ENCODE data around the gene SFMBT2. TPM values are rescaled to one million over a fixed set of nuclear protein-coding genes. Genes with fewer than 3 reads are reported as not detected.

Gene SFMBT2
- total RNA-seq, 1 experiment from 2014 or later = not detected

- H3K9me3 ChIP-seq = peaks cover 6% of the 10 kb centered on the region; the same call in 1 of the 2 replicates
- no peak for DNase-seq
- Mint-ChIP-seq H3K36me3 (ENCODE audit: insufficient read depth, unreplicated experiment) (no peaks in the 10 kb centered on the region), H3K27ac (ENCODE audit: unreplicated experiment) (no peak overlapping the region), H3K9me3 (ENCODE audit: unreplicated experiment) (peaks cover 16% of the 10 kb centered on the region), H3K4me1 (ENCODE audit: low read depth, unreplicated experiment) (no peaks in the 10 kb centered on the region), H3K4me3 (ENCODE audit: unreplicated experiment) (no peak overlapping the region), H3K27me3 (ENCODE audit: insufficient read depth, unreplicated experiment) (peaks cover 10% of the 10 kb centered on the region)
- no TSS peak for BruUV-seq (replicated peaks)
- H3K36me3 ChIP-seq (ENCODE audit: control insufficient read depth, insufficient read depth, low read length) = no peaks in the 10 kb centered on the region
- intact Hi-C loops (cut with micrococcal nuclease; ENCODE audit: unreplicated experiment) = no loop called here
- no peaks in the 10 kb centered on the region for H3K27me3 ChIP-seq (replicated peaks; ENCODE audit: control insufficient read depth, insufficient read depth, low read length)
- no peaks in the 10 kb centered on the region for H3K4me1 ChIP-seq
- TF ChIP-seq, protein P1, sequence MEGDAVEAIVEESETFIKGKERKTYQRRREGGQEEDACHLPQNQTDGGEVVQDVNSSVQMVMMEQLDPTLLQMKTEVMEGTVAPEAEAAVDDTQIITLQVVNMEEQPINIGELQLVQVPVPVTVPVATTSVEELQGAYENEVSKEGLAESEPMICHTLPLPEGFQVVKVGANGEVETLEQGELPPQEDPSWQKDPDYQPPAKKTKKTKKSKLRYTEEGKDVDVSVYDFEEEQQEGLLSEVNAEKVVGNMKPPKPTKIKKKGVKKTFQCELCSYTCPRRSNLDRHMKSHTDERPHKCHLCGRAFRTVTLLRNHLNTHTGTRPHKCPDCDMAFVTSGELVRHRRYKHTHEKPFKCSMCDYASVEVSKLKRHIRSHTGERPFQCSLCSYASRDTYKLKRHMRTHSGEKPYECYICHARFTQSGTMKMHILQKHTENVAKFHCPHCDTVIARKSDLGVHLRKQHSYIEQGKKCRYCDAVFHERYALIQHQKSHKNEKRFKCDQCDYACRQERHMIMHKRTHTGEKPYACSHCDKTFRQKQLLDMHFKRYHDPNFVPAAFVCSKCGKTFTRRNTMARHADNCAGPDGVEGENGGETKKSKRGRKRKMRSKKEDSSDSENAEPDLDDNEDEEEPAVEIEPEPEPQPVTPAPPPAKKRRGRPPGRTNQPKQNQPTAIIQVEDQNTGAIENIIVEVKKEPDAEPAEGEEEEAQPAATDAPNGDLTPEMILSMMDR (IDR thresholded peaks at IDR 0.05; ENCODE audit: insufficient read depth in 1 of 2, low read depth in 1 of 2, low read length in 1 of 2, severe bottlenecking in 1 of 2, unreplicated experiment in 1 of 2) = no peak
- H3K4me3 ChIP-seq (ENCODE audit: low read depth, low read length) = no peak overlapping the region
- POLR2A ChIA-PET = no interaction called here
- CTCF ChIA-PET = no interaction called here
Measured at GRCh38 chr10:7302930-7303557, 107.8 kb downstream of the SFMBT2 start.

- H3K27me3 ChIP-seq (replicated peaks; ENCODE audit: control insufficient read depth, insufficient read depth, low read length) = no peaks in the 10 kb centered on the region
- intact Hi-C loops (cut with micrococcal nuclease; ENCODE audit: unreplicated experiment) = no loop called here
- BruUV-seq (replicated peaks) = no TSS peak
- ChIA-PET CTCF (no interaction called here), POLR2A (no interaction called here)
- Mint-ChIP-seq H3K27ac (ENCODE audit: unreplicated experiment) (no peak overlapping the region), H3K4me3 (ENCODE audit: unreplicated experiment) (no peak overlapping the region), H3K27me3 (ENCODE audit: insufficient read depth, unreplicated experiment) (peaks cover 10% of the 10 kb centered on the region), H3K4me1 (ENCODE audit: low read depth, unreplicated experiment) (no peaks in the 10 kb centered on the region), H3K36me3 (ENCODE audit: insufficient read depth, unreplicated experiment) (no peaks in the 10 kb centered on the region), H3K9me3 (ENCODE audit: unreplicated experiment) (peaks cover 14% of the 10 kb centered on the region)
- TF ChIP-seq, protein P1 (IDR thresholded peaks at IDR 0.05; ENCODE audit: insufficient read depth in 1 of 2, low read depth in 1 of 2, low read length in 1 of 2, severe bottlenecking in 1 of 2, unreplicated experiment in 1 of 2) = no peak
- H3K4me1 ChIP-seq = no peaks in the 10 kb centered on the region
- no peaks in the 10 kb centered on the region for H3K36me3 ChIP-seq (ENCODE audit: control insufficient read depth, insufficient read depth, low read length)
- no peak overlapping the region for H3K4me3 ChIP-seq (ENCODE audit: low read depth, low read length)
- no peak for DNase-seq
- H3K9me3 ChIP-seq = peaks cover 6% of the 10 kb centered on the region; the same call in 1 of the 2 replicates
Measured at GRCh38 chr10:7302392-7302906, 108.4 kb downstream of the SFMBT2 start.

GRCh38 chr10:7301006-7301778 is 109.6 kb downstream of the SFMBT2 start:
- intact Hi-C loops (cut with micrococcal nuclease; ENCODE audit: unreplicated experiment) = no loop called here
- no peak overlapping the region for H3K4me3 ChIP-seq (ENCODE audit: low read depth, low read length)
- no peak overlapping the region for H3K27ac Mint-ChIP-seq (ENCODE audit: unreplicated experiment)
- ChIA-PET POLR2A (no interaction called here), CTCF (interaction anchor here (0.6 kb wide), 1 partner anchor 381 kb away, joined by 3 read pairs; no protein-coding TSS in a partner anchor)
- DNase-seq = peak in 1 of 2 experiments; percentile 18
- no peaks in the 10 kb centered on the region for H3K36me3 ChIP-seq (ENCODE audit: control insufficient read depth, insufficient read depth, low read length)
- TF ChIP-seq, protein P1 (IDR thresholded peaks at IDR 0.05; ENCODE audit: insufficient read depth in 1 of 2, low read depth in 1 of 2, low read length in 1 of 2, severe bottlenecking in 1 of 2, unreplicated experiment in 1 of 2) = no peak
- no peaks in the 10 kb centered on the region for H3K9me3 ChIP-seq
- no peaks in the 10 kb centered on the region for H3K4me1 Mint-ChIP-seq (ENCODE audit: low read depth, unreplicated experiment)
- peaks cover 11% of the 10 kb centered on the region for H3K27me3 Mint-ChIP-seq (ENCODE audit: insufficient read depth, unreplicated experiment)
- H3K4me1 ChIP-seq = no peaks in the 10 kb centered on the region
- peaks cover 1% of the 10 kb centered on the region for H3K9me3 Mint-ChIP-seq (ENCODE audit: unreplicated experiment)
- H3K4me3 Mint-ChIP-seq (ENCODE audit: unreplicated experiment) = no peak overlapping the region
- H3K27me3 ChIP-seq (replicated peaks; ENCODE audit: control insufficient read depth, insufficient read depth, low read length) = no peaks in the 10 kb centered on the region
- no TSS peak for BruUV-seq (replicated peaks)
- H3K36me3 Mint-ChIP-seq (ENCODE audit: insufficient read depth, unreplicated experiment) = no peaks in the 10 kb centered on the region

Measured in Caco-2 (cell line).